GM21717 (cell line): Measurements from ENCODE around the gene FOXE3.

ENCODE experiments used
- ATAC-seq: cut with Tn5 transposase; IDR thresholded peaks from one replicate; pipeline ENCODE4 v1.9.1; 2021; ENCODE audit warnings: mild to moderate bottlenecking, moderate library complexity; ENCODE audit not compliant: unreplicated experiment

The FOXE3 gene

DNA sequence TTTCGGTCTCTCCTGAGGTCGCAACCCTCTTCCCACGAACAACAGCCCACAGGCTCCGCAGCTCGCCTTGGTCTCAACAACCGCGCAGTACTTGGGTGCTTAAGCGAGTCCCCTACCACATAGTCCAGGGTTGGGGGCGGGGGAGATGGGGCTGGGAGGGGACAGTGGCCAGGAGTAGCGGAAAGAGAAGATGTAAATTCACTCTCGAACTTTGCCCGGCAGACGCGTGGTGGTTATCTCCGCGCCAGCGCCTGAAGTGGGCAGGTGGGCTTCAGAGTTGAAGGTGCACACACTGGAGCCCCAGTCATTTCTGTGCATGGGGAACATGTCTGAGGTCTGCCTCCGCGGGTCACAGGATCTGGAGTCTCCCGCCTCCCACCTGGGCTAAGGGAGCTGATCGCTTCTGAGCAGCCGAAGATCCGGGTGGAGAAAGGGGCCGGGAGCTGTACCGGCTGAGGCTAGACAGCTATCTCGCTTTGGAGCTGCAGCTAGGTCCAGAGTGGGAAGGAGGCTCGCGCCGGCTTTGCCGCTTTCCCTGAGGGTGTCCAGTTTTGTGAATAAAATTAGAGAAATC is 17.5 kb downstream of the FOXE3 start:
- no peak for ATAC-seq

DNA sequence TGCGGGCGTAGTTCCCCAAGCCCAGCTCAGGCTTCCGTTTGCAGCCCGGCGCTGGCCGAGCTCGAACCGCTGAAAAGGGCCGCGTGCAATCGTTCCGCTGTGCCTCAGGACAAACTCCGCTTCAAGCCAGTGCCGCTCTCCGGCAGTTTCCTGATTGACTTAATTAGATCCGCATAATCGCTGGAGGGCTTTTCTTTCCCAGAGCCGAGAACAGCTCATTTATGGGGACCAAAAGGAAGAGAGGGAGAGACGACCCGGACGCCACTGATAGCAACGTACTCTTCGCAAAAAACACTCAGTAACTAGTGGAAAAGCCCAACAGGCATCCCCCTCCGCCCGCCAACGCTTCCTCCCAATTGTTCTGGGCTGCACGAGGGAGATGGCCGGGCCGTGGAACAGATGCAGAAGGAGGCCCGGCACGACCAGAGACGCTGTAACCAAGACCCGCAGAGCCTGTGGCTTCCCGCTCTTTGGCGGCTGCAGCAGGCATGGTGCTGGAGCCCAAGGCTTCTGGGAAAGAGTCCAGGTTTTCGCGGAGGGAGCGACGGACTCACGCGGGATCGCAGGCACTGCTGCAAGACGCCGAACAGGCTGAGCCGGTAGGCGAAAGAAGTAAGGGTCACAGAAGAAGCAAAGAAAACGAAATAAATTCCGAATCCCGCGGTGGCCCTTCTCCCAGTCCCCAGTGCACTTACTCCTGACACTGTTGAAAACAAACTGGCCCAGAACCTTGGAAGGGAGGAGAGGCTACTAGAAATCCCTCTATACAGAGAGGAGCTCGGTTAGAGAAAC is 18.2 kb downstream of the FOXE3 start:
- no peak for ATAC-seq

DNA sequence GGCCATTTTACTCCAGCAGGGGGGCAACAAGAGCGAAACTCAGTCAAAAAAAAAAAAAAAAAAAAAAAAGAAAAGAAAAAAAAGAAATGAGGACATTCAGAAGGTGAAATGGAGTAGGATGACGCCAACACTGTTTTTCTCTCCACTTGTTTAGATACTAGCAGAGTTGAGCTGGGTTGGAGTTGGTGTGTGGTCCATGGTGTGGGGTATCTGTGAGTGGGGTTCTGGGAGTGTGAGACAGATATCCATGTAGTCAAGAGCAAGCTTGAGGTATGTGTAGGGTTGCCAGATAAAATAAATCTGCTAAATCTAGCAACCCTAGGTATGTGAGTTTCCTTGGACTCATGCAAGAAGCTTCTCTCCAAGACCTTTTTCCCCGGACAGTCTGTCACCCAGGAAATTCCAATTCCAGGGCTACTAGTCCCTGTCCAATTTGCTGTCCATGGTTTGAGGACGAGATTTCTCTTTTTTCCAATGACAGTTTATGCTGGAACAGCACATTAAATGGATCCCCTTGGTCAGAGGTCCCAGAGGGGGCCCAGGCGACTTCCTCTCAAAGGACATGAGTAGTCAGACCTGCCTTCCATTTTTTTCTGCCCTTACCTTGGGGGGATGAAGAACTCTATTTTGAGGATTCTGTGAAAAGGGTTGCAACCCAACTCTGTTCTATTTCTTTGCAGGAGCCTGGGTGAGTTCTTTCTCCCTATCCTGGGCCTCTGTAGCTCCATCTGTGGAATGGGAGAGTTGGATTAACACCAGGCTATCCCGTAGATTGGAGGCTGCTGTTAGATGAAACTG is 19.6 kb downstream of the FOXE3 start:
- no peak for ATAC-seq

DNA sequence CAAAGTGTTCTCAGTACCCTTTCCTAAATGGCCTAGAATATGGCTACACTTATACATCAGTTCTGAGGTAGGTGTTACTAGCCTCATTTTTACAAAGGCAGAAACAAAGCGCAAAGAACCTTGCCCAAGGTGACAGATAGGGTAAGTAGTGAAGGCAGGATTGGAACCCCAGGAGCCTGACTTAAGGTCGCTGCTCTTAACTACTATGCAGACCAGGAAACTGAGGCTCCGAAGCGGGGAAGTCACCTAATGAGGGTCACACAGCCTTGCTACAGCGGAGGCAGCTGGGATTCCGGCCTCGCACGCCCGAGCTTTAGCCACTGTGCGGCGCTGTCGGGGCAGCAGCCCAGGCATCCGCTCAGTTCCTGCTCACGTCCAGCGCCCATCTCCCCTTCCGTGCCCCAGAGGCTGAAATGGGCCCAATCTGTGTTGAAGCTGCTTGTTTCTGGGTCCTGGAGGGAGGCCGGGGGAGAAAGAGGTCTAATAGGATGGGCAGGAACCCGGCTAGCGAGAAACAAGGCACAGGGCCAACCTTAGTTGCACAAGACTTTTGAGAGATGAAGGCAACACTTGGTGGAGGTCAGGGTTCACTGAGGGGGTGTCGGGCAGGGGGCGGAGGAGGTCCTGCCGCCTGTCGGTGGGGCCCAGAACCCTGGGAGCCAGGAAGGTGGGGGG is 20.4 kb downstream of the FOXE3 start:
- peak; percentile 50 for ATAC-seq

DNA sequence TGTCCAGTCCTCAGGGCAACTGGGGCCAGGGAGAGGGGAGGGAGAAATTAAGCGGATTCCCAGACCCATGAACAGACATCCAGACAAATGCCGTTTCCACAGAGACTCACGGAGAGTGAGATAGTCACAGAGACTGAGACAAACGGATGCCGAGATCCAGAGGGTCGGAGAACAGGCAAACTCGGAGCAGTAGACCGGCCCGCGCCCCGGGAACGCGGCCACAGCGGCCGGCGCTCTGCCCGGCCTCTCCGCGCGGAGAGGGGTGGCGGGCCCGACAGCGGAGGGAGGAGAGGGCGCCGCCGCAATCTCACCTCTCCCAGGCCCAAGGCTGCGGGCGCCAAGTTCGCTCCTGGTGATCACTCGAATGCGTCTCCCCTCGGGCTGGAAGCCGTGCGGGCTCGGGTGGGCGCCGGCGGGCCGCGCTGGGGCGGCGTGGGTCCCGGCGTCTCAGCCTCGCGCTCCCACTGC is 20.9 kb downstream of the FOXE3 start:
- ATAC-seq, result peak; percentile 18

DNA sequence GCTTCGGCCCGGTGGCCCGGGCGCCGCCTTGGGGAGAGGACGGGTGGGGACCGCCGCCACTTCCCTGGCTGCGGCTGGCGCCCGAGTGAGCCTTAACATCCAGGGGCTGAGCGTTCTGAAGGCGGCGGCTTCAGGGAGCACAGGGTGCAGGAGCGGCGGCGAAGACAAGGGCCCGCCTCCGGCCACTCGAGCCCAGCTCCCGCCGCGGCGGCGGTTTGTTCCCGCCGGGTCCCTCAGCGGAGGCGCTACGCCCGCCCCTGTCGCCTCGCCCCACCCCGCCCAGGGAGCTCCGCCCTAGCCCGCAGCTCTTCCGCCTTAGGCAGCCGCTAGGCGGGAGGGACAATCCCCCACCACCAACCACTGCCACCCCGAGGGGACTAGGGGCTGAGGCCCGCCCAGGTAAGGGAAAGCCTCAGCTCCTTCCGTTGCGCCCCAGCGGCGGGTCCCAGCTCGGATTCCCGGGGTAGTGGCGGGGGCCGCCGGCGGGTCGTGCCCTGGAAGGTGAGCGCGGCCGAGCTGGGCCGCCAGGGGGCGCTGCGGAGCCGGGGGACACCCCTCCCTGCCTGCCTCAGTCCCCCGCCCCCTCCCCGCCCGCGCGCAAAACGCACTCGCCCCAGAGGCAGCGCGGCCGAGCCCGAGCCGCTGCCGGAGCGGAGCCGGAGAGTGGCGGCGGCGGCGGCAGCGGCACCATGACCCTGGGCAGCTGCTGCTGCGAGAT is 21.5 kb downstream of the FOXE3 start, which contains the start of gene FOXD2:
Gene FOXD2 (plus strand): TSS at position 598 of the 718 bp plus-strand sequence. CDS start 92 bp downstream, at position 690.
- ATAC-seq, result peak; percentile 84

DNA sequence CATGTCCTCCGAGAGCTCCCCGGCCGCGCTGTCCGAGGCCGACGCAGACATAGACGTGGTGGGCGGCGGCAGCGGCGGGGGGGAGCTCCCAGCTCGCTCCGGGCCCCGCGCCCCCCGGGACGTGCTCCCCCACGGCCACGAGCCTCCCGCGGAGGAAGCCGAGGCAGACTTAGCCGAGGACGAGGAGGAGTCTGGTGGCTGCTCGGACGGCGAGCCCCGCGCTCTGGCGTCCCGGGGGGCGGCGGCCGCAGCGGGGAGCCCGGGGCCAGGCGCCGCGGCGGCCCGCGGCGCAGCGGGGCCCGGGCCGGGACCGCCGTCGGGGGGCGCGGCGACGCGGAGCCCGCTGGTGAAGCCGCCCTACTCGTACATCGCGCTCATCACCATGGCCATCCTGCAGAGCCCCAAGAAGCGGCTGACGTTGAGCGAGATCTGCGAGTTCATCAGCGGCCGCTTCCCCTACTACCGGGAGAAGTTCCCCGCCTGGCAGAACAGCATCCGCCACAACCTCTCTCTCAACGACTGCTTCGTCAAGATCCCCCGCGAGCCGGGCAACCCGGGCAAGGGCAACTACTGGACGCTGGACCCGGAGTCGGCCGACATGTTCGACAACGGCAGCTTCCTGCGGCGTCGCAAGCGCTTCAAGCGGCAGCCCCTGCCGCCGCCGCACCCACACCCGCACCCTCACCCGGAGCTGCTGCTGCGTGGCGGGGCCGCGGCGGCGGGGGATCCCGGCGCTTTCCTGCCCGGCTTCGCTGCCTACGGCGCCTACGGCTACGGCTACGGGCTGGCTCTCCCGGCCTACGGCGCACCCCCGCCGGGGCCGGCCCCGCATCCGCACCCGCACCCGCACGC is 22.3 kb downstream of the FOXE3 start:
- ATAC-seq, result peak; percentile 1

DNA sequence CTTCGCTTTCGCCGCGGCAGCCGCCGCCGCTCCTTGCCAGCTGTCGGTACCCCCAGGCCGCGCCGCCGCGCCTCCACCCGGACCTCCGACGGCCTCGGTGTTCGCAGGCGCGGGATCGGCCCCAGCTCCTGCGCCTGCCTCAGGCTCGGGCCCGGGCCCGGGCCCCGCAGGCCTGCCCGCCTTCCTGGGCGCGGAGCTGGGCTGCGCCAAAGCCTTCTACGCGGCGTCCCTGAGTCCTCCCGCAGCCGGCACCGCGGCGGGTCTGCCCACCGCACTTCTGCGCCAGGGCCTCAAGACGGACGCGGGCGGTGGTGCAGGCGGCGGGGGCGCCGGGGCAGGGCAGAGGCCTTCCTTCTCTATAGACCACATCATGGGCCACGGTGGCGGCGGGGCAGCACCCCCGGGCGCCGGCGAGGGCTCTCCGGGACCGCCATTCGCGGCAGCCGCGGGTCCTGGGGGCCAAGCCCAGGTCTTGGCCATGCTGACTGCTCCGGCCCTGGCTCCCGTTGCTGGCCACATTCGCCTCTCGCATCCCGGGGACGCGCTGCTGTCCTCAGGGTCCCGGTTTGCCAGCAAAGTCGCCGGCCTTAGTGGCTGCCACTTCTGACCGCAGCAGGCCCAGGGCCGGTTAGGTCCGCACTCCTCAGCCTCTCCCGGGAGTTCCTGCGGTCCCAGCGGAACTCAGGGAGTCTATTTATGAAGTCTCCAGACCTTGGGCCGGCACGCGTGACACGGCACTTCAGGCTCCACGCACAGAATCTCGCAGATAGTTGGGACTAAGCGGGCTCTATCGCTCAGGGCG is 23.1 kb downstream of the FOXE3 start:
- ATAC-seq, result no peak

DNA sequence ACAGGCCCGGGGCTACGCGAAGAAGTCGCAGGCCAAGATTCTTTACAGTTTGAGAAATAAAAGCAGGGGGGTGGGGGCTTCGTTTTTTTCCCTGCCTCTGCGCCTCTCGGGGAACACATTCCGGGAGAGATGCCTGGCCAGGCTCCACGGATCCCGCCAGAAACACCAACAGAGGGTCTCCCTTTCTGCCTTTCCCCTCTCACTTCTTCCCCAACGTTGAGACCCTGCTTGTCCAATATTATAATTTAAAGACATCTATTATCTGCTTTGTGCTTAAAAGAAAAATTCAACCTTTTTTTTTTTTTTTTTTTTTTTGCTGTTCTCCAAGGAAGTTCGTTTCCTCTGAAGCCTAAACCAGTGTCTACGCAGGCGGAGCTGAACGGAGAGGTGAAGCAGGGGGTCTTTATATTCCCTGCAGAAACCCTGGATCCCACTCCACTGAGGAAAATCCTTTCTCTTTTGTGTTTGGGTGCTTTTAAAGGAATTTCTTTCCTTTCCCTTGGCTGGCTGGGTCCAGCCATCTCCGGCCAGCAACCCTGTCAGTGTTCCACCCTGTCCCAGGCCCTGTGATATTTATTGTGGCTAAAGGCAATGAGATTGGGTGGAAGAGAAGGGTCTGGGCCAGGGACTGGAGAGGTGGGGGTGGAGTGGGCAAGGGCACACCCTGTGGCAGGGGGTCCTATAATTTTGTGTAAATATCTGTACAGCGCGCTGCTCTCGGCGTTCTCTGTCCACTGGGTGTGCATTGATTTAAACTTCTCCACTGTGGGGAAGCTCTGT is 23.9 kb downstream of the FOXE3 start:
- no peak for ATAC-seq

DNA sequence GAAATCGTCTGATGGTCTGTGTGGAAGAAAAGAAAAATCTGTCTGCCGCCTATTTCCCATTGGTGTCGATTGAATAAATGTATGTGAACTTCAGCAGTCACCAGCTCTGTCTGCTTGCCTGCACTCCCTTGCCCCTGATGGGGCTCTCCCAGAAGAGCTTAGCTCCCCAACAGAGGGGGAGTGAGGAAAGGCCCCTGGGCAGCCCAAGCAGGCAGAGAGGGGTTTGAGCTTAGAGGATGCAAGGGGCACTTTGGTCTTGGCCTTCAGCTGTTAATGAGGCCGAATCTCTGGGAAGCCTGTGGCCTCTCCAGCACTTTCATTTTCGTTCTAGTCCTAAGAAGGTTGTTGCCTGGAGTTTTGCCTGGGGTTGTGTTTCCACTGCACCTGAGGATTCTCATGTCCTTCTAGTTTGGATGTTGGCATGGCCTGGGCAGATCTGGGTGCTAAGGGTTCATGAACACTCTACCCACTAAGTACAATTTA is 24.6 kb downstream of the FOXE3 start:
- ATAC-seq, result no peak

DNA sequence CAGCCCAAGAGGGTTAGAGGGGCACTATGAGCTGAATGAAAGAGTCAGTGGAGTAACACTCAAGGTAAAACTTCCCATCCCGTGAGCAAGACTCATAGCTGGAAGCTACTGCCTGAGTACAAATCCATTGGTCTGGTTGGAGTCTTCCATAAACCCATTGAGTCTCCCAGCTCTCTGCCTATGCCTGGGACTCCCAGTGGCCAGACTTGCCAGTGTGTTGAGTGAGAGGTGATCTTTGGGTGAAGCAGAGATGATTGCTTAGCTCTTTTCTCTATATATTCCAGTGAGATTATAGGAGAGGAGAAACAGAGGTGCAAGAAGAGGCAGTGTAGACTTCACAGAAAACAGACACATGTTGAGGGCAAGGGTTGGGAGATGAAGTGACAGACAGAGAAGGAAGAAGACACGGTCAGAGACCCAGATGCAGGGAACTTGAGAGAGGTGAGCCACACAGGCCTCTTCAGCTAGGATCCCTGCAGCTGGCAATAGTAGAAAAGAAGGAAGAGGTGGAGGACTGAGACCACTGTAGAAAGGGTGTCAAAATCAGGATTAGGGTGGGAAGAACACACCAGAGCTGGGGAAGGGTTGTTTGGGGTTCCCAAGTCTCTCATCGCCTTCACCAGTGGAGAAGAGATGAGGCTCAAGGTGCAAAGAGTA is 25.5 kb downstream of the FOXE3 start:
- ATAC-seq, result no peak

DNA sequence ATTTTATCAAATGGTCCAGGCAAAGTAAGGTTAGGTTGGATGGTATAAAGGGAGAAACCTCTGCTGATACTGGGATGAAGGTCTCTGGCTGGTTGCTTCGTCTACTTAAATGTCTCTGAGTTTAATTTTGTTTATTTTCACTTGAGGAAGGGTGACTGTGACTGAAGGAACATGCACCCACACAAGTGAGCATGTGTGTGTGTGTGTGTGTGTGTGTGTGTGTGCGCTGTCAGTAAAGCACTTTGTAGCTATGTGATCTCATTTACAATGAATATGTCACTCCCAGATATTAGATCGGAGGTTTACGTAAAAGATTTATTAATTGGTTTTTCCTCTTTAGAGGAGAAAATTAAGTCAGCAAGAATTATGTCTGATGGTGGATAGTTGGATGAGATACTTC is 26.1 kb downstream of the FOXE3 start:
- no peak for ATAC-seq

DNA sequence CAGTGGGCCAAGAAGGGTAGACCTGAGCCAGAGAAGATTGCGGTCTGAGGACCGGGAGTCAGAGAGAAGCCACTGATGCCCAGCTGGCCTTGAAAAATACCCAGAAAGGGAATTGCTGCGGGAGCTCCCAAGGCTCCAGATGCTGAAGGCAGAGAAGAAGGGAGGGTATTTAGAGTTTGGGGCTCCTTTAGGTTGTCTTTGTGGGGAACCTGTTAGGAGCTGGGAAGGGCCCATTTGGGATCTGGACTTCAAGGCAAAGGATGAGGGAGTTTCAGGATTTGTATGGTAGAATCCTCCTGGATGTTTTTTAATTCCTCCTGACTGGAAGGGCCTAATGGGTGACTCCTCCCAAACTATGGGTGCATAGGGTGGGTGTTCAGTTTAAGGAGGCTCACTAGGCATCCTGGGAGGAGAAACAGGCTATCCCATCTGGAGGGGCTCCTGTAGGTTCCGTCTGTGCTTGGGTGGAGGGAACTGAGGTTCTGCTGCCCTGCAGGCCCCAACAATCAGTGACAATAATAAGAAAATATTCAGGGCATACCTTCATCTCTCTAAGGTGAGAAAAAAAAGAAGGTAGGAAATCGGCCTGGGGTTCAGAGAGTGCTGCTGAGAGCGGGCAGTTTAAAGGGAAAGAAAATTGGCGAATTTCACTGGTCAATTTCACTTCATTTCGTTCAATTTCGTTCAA is 26.9 kb downstream of the FOXE3 start:
- ATAC-seq, result no peak

DNA sequence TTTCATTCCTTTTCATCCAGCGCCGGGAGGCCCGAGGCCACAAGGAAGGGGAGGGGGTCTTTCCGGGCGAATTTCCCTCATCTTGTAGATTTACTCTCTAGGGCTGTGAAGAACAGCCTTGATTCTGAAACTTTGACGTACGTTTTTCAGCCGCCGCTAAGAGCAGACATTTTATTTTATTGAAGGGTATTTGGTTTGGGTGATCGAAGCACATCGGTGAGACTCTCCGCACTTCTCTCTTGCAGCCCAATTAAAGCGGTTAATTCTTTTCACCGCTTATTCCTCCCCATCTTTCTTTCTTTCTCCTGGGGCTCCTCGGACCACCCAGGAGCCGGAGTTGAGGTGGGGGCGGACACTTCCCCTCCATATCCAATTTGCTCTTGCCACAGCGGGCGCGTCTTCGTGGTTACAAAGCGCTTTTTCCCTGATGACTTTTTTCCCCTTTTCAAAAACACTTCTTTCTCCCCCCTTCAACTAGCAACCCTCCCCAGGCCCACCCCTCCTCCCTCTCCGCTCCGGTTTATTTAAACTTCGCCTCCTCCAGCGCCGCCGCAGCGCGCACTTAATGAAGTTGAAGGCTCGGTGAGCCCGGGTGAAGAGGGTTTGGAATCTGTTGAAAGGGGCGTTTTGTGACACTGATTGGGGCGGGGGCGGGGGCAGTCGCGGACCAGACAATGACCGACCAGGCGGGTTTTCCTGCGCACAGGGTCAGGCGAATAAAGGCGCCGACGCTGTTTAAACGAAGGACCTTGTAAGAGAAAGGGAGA is 27.6 kb downstream of the FOXE3 start:
- no peak for ATAC-seq

DNA sequence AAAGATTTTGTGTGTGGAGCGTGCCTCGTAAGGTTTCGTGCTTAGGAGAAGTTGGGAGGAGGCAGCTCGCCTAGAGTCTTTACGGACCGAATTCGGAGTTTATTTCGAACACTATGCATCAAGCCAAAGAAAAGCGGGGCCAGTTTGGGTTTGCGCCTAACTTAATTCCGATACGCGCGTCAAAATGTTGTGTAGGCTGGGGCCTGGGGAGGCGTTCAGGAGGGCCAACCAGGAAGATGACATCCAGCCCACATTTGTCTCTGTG is 28.1 kb downstream of the FOXE3 start:
- ATAC-seq, result no peak
